IMR-90 (cell line): Measurements from ENCODE around the gene CAMTA1. TPM values are rescaled to one million over a fixed set of nuclear protein-coding genes. Genes with fewer than 3 reads are reported as not detected.

ENCODE experiments used
- ATAC-seq: fragments of 200-7000 bp; cut with Tn5 transposase; 2 replicates; pipeline ENCODE4 v1.9.1; 2020; ENCODE audit warnings: low read depth, mild to moderate bottlenecking, moderate library complexity
- BruUV-seq: library from RNA; stranded (reverse); fragments of 400-500 nt; replicated peaks from 2 replicates; lab custom pipeline; 2021; lab: Mats Ljungman, UMichigan
- CTCF ChIA-PET: fragments of 300-600 bp; formaldehyde crosslinking; extraction: SDS; loops from one replicate; lab custom pipeline; 2021; ENCODE audit warnings: antibody characterized with exemption; lab: Yijun Ruan, JAX
- POLR2A ChIA-PET: fragments of 300-600 bp; sonication (Branson Sonifier 250); formaldehyde crosslinking; loops from one replicate; lab custom pipeline; 2022; ENCODE audit warnings: antibody characterized with exemption; ENCODE audit not compliant: unreplicated experiment; lab: Charles Lee
- DNase-seq: peaks from one replicate; pipeline ENCODE4 v3.0.0; 2013
- H2AFZ ChIP-seq: replicated peaks from 2 replicates; pipeline ENCODE3; 2013; ENCODE audit warnings: low read length, mild to moderate bottlenecking; ENCODE audit not compliant: poor library complexity
- H2AK5ac ChIP-seq: 2 replicates; pipeline ENCODE4 v1.6.1; 2013; ENCODE audit warnings: low read depth, low read length, inconsistent platforms
- H2AK9ac ChIP-seq: replicated peaks from 2 replicates; pipeline ENCODE3; 2013; ENCODE audit warnings: mild to moderate bottlenecking, low read depth, low read length, moderate library complexity; ENCODE audit not compliant: poor library complexity
- H2BK120ac ChIP-seq: 2 replicates; pipeline ENCODE4 v1.6.1; 2013; ENCODE audit warnings: low read depth, low read length, inconsistent platforms
- H2BK15ac ChIP-seq: 3 replicates; pipeline ENCODE4 v1.6.1; 2013; ENCODE audit warnings: low read depth, low read length, inconsistent platforms
- H2BK20ac ChIP-seq: 2 replicates; pipeline ENCODE4 v1.6.1; 2013; ENCODE audit warnings: low read depth, mild to moderate bottlenecking, inconsistent platforms, low read length, moderate library complexity
- H2BK5ac ChIP-seq: 2 replicates; pipeline ENCODE4 v1.6.1; 2013; ENCODE audit warnings: mild to moderate bottlenecking, low read depth, low read length, inconsistent platforms; ENCODE audit not compliant: poor library complexity, severe bottlenecking
- H3K14ac ChIP-seq: replicated peaks from 2 replicates; pipeline ENCODE4 v1.6.1; 2013; ENCODE audit warnings: low read depth, low read length, inconsistent platforms
- H3K18ac ChIP-seq: 2 replicates; pipeline ENCODE4 v1.6.1; 2013; ENCODE audit warnings: low read depth, low read length, control low read depth
- H3K23ac ChIP-seq: 2 replicates; pipeline ENCODE4 v1.6.1; 2013; ENCODE audit warnings: low read depth, low read length, inconsistent platforms
- H3K27ac ChIP-seq: 2 replicates; pipeline ENCODE4 v1.5.1; 2013; ENCODE audit warnings: mild to moderate bottlenecking, control low read depth, low read length; ENCODE audit not compliant: insufficient read depth
- H3K27me3 ChIP-seq: 2 replicates; pipeline ENCODE4 v1.6.1; 2013; ENCODE audit warnings: low read length; ENCODE audit not compliant: control insufficient read depth, insufficient read depth
- H3K36me3 ChIP-seq: 2 replicates; pipeline ENCODE4 v1.6.1; 2013; ENCODE audit warnings: low read length, mixed read lengths; ENCODE audit not compliant: control insufficient read depth, insufficient read depth
- H3K4ac ChIP-seq: 2 replicates; pipeline ENCODE4 v1.6.1; 2013; ENCODE audit warnings: low read depth, low read length, inconsistent platforms
- H3K4me1 ChIP-seq: 2 replicates; pipeline ENCODE4 v1.6.1; 2013; ENCODE audit warnings: low read length, mixed read lengths; ENCODE audit not compliant: control insufficient read depth, insufficient read depth
- H3K4me2 ChIP-seq: 2 replicates; pipeline ENCODE4 v1.6.1; 2013; ENCODE audit warnings: low read depth, mild to moderate bottlenecking, control low read depth, low read length, moderate library complexity
- H3K4me3 ChIP-seq: 2 replicates; pipeline ENCODE4 v1.5.1; 2013; ENCODE audit warnings: low read depth, mild to moderate bottlenecking, control low read depth, low read length, moderate library complexity; ENCODE audit not compliant: insufficient read depth
- H3K56ac ChIP-seq: 2 replicates; pipeline ENCODE4 v1.6.1; 2013; ENCODE audit warnings: low read length, inconsistent platforms; ENCODE audit not compliant: insufficient read depth; ENCODE audit errors: extremely low read depth
- H3K79me1 ChIP-seq, 2 experiments: 2 replicates each; pipeline ENCODE4 v1.6.1; 2013; ENCODE audit warnings: low read length in 2 of 2, inconsistent platforms in 1 of 2, low read depth in 1 of 2
- H3K9ac ChIP-seq: 2 replicates; pipeline ENCODE4 v1.6.1; 2013; ENCODE audit warnings: low read depth, low read length, control low read depth
- H3K9me1 ChIP-seq: 2 replicates; pipeline ENCODE4 v1.6.1; 2013; ENCODE audit warnings: low read length, inconsistent platforms; ENCODE audit not compliant: insufficient read depth
- H3K9me3 ChIP-seq: 2 replicates; pipeline ENCODE4 v1.6.1; 2013; ENCODE audit warnings: low read length; ENCODE audit not compliant: control insufficient read depth, insufficient read depth
- H4K20me1 ChIP-seq: 2 replicates; pipeline ENCODE4 v1.6.1; 2013; ENCODE audit warnings: low read length, inconsistent platforms; ENCODE audit not compliant: insufficient read depth
- H4K5ac ChIP-seq: 2 replicates; pipeline ENCODE4 v1.6.1; 2013; ENCODE audit warnings: mild to moderate bottlenecking, low read depth, low read length, control low read depth
- H4K8ac ChIP-seq, 2 experiments: 2 replicates each; pipeline ENCODE4 v1.6.1; 2013; ENCODE audit warnings: low read depth in 2 of 2, low read length in 2 of 2, control low read depth in 1 of 2, inconsistent platforms in 1 of 2
- H4K91ac ChIP-seq: 2 replicates; pipeline ENCODE4 v1.6.1; 2013; ENCODE audit warnings: low read depth, low read length, inconsistent platforms; ENCODE audit not compliant: insufficient read depth
- FOS ChIP-seq: fragments of 150-350 bp; IDR thresholded peaks from 2 replicates; pipeline ENCODE4 v1.6.1; 2016; ENCODE audit warnings: low read depth, low read length
- NFE2L2 ChIP-seq: fragments of 150-350 bp; IDR thresholded peaks from 2 replicates; pipeline ENCODE4 v1.6.1; 2016; ENCODE audit warnings: low read depth, mild to moderate bottlenecking, low read length
- RCOR1 ChIP-seq: IDR thresholded peaks from 2 replicates; pipeline ENCODE4 v1.6.1; 2012; ENCODE audit warnings: mild to moderate bottlenecking, low read length, improper control_type of control experiment; ENCODE audit not compliant: insufficient replicate concordance
- USF2 ChIP-seq: fragments of 150-350 bp; IDR thresholded peaks from 2 replicates; pipeline ENCODE4 v1.6.1; 2017; ENCODE audit warnings: mild to moderate bottlenecking, antibody characterized with exemption, low read length, low read depth
- WGBS, 2 experiments: methylation state at CpG; one replicate each; pipeline versions ENCODE4 v1.1.5 to v1.1.7; 2013; ENCODE audit warnings: missing lambda C conversion rate in 2 of 2; ENCODE audit not compliant: insufficient read length in 1 of 2; ENCODE audit errors: extremely low coverage in 2 of 2; 5-methylcytosine and 5-hydroxymethylcytosine counted together
- dilution Hi-C: fragments of 300-500 bp; cut with HindIII; formaldehyde crosslinking; loops from one replicate; pipeline ENCODE4 v1.14.3; 2018; ENCODE audit warnings: low sequenced_read_pairs; ENCODE audit not compliant: unreplicated experiment
- in situ Hi-C: fragments of 300-500 bp; cut with MboI; formaldehyde crosslinking; loops from 3 replicates; pipeline ENCODE4 v1.14.3; 2019; ENCODE audit warnings: low sequenced_read_pairs, inconsistent platforms, mixed read lengths
- intact Hi-C: fragments of 100-400 bp; cut with micrococcal nuclease; formaldehyde crosslinking; loops from 2 replicates; pipeline ENCODE4 v1.10.0; 2022
- polyA plus RNA-seq, 3 experiments: library from polyadenylated mRNA; depleted of rRNA; stranded (reverse); fragments of >200 nt; gene quantifications; 2 replicates each; pipeline ENCODE4 v1.2.3, GENCODE V29; 2012; ENCODE audit warnings: low replicate concordance in 1 of 3
- total RNA-seq: library from RNA; depleted of rRNA; stranded (reverse); fragments of >200 nt; gene quantifications from 2 replicates; pipeline ENCODE4 v1.2.3, GENCODE V29; 2012

CAMTA1 gene
- total and polyA plus RNA-seq, 2 of the 4 experiments (the other 2 are of a cell fraction): 35.5 to 74.3 TPM

- in situ Hi-C loops: loop anchor here (10.0 kb wide), 1 partner anchor 285 kb away; no protein-coding TSS in a partner anchor
- H2AK9ac ChIP-seq: no peak overlapping the region
- H3K36me3 ChIP-seq: no peaks in the 10 kb centered on the region
- POLR2A ChIA-PET: no interaction called here
- no peak overlapping the region for H2AK5ac ChIP-seq
- H2BK20ac ChIP-seq: no peak overlapping the region
- H3K4me1 ChIP-seq: no peaks in the 10 kb centered on the region
- no peak overlapping the region for H4K5ac ChIP-seq
- BruUV-seq: no TSS peak
- no peak overlapping the region for H3K9ac ChIP-seq
- peaks cover 7% of the 10 kb centered on the region for H3K27me3 ChIP-seq
- no peak overlapping the region for H3K56ac ChIP-seq
- H3K14ac ChIP-seq: no peak overlapping the region
- no CpG with 5 or more reads among the region's 4 CpGs for WGBS, 2 experiments
- H3K9me3 ChIP-seq: peaks cover 9% of the 10 kb centered on the region
- H2AFZ ChIP-seq: no peak overlapping the region
- H3K18ac ChIP-seq: no peak overlapping the region
- no peak overlapping the region for H2BK5ac ChIP-seq
- ATAC-seq (no peak), DNase-seq (no peak)
- no peak overlapping the region for H2BK15ac ChIP-seq
- no peak overlapping the region for H3K23ac ChIP-seq
- no peaks in the 10 kb centered on the region for H4K20me1 ChIP-seq
- no peaks in the 10 kb centered on the region for H3K9me1 ChIP-seq
- no peak for TF ChIP-seq USF2
- TF ChIP-seq FOS: no peak
- no peak for TF ChIP-seq NFE2L2
- TF ChIP-seq RCOR1: no peak
- no peak overlapping the region for H4K91ac ChIP-seq
- H3K4me3 ChIP-seq: no peak overlapping the region
- CTCF ChIA-PET: interaction anchor here (0.6 to 1.7 kb wide), 2 partner anchors 9 to 114 kb away, joined by 5 to 8 read pairs; no protein-coding TSS in a partner anchor
- no peak overlapping the region for H3K27ac ChIP-seq
- no peak overlapping the region for H4K8ac ChIP-seq
- intact Hi-C loops: no loop called here
- dilution Hi-C loops: no loop called here
- H3K79me1 ChIP-seq: no peaks in the 10 kb centered on the region
- no peak overlapping the region for H2BK120ac ChIP-seq
- H3K4me2 ChIP-seq: no peak overlapping the region
- H3K4ac ChIP-seq: no peak overlapping the region
These were observed 294.4 kb downstream of the CAMTA1 start for GRCh38 chr1:7079637-7080036.
